ENCODE data around the gene ROPN1B. TPM values are rescaled to one million over a fixed set of nuclear protein-coding genes. Genes with fewer than 3 reads are reported as not detected.

The ROPN1B gene
- total and polyA plus RNA-seq, 2 experiments from 2014 or later, result not detected

DNA sequence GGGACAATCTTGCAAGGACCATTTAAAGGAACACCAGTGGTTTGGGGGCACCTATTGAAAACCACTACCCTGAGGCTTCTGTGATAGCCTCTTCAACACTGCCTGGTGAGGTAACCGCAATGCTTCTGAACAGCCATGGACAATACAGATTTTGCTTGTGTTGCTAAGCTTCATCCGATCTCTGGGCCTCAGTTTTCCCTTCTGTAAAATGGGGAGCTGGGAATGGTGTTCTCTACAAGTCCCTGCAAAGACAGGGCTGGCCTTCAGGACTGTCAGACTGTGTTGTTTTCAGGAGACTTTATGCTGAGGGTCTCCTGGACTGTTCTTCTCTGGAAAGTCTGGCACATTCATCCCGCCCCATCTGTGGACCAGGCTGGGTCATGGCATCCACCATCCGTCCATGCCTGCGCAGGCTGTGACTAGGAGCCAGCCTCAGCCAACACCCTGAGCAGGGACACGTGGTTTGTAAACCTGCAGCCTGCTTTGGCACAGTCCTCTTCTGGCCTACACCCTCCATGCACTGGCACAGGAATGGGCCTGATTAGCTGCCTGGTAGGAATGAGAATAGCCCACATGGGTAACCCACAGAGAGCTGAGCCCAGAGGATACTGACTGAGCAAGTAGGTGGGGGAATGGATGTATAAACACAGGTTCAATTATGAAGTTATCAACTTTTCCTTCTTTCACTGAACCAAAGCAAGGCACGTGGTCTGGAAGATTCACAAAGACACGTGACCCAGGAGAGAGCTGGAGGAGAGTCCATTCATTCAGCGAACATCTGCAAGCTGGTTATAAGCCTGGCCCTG, 55.3 kb downstream of the ROPN1B start:
- WGBS, 2 experiments (ENCODE audit: low coverage in 1 of 2, low lambda C conversion rate in 2 of 2, missing lambda C conversion rate in 2 of 2), result 82% methylated on average over 9 of the region's 9 CpGs
- in situ Hi-C loops (cut with MboI), result no loop called here
- no peaks in the 10 kb centered on the region for H3F3A ChIP-seq (ENCODE audit: insufficient read depth)

DNA sequence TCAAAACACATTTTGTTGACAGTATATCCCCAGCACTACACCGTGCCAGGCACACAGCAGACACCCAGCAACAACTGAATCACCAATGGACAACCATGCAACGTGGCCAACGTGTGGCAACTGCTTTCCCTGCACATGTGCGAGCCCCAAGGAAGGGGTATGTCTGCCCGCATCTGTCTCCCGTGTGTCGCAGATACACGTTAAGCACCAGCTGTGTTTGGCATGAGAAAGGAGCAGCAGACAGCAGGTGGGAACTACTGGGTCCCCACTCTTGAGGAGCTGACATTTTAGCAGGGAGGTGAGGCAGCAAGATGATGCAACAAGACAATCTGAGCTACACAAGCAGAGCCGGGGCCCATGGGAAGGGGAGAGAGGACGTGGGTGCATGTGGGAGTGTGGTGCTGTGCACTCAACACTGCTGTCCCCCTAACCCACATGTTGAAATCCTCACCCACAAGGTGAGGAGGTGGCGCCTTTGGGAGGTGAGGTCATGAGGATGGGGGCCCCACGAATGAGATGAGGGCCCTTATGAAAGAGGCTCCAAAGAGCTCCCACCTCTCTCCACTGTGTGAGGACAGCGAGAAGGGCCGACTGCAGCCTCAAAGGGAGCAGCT, 56.2 kb downstream of the ROPN1B start:
- no peaks in the 10 kb centered on the region for H3F3A ChIP-seq (ENCODE audit: insufficient read depth)
- H3K9me2 ChIP-seq (ENCODE audit: insufficient read depth), result no peaks in the 10 kb centered on the region
- no peaks in the 10 kb centered on the region for H3K36me3 ChIP-seq (ENCODE audit: low read depth)
- H3K27me3 ChIP-seq (replicated peaks; ENCODE audit: insufficient read depth), result no peaks in the 10 kb centered on the region
- no peaks in the 10 kb centered on the region for H3K4me1 ChIP-seq (ENCODE audit: insufficient read depth)
- no peak overlapping the region for H3K27ac ChIP-seq
- H2AFZ ChIP-seq, result no peak overlapping the region
- H3K9me3 ChIP-seq (ENCODE audit: low read depth), result no peaks in the 10 kb centered on the region
- TF ChIP-seq EZH2 (IDR thresholded peaks at IDR 0.05; ENCODE audit: insufficient read depth, poor library complexity, severe bottlenecking), result no peak
- TF ChIP-seq EZH2phosphoT487 (IDR thresholded peaks at IDR 0.05; ENCODE audit: insufficient read depth, low read depth), result no peak
- WGBS, 2 experiments (ENCODE audit: low coverage in 1 of 2, low lambda C conversion rate in 2 of 2, missing lambda C conversion rate in 2 of 2), result 71 to 72% methylated on average over 14 of the region's 14 CpGs
- no peak for DNase-seq
- H3K4me3 ChIP-seq, result no peak overlapping the region
- no peak overlapping the region for H3K4me2 ChIP-seq (ENCODE audit: unreplicated experiment)
- H3K79me2 ChIP-seq (ENCODE audit: insufficient read depth), result no peaks in the 10 kb centered on the region
- no peaks in the 10 kb centered on the region for H4K20me1 ChIP-seq (ENCODE audit: insufficient read depth)
- in situ Hi-C loops (cut with MboI), result no loop called here
- H3K9ac ChIP-seq, result no peak overlapping the region

More for the DNA sequence above, 55.3 kb downstream of the ROPN1B start:
- DNase-seq, result no peak
- no peak overlapping the region for H3K27ac ChIP-seq
- H3K4me1 ChIP-seq (ENCODE audit: insufficient read depth), result no peaks in the 10 kb centered on the region
- no peak overlapping the region for H3K4me2 ChIP-seq (ENCODE audit: unreplicated experiment)
- H3K4me3 ChIP-seq, result no peak overlapping the region
- H3K9me3 ChIP-seq (ENCODE audit: low read depth), result no peaks in the 10 kb centered on the region
- no peaks in the 10 kb centered on the region for H3K79me2 ChIP-seq (ENCODE audit: insufficient read depth)
- no peak overlapping the region for H3K9ac ChIP-seq
- no peaks in the 10 kb centered on the region for H3K27me3 ChIP-seq (replicated peaks; ENCODE audit: insufficient read depth)
- TF ChIP-seq EZH2phosphoT487 (IDR thresholded peaks at IDR 0.05; ENCODE audit: insufficient read depth, low read depth) (no peak), EZH2 (IDR thresholded peaks at IDR 0.05; ENCODE audit: insufficient read depth, poor library complexity, severe bottlenecking) (no peak)
- no peak overlapping the region for H2AFZ ChIP-seq
- no peaks in the 10 kb centered on the region for H3K36me3 ChIP-seq (ENCODE audit: low read depth)
- no peaks in the 10 kb centered on the region for H3K9me2 ChIP-seq (ENCODE audit: insufficient read depth)
- H4K20me1 ChIP-seq (ENCODE audit: insufficient read depth), result no peaks in the 10 kb centered on the region

DNA sequence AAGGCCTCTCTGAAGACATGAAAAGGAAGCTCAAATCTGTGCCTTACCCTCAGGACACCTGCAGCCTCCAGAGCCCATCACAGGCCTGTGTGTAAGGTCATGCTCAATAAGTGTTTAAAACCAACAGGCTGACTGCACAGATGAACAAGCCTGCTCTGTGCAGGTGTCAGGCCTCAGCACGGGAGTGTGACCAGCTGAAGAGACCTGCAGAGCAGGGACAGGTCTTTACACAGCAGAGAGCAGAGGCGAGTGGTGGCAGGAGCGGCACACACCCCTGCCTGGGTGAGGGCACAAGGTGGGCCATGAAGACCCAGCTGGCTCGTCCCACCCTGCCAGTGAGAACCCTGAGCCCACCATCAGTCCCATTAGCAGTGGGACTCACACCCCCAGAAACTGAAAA, 56.9 kb downstream of the ROPN1B start:
- in situ Hi-C loops (cut with MboI), result no loop called here
- Histone ChIP-seq H4K20me1 (ENCODE audit: insufficient read depth) (no peaks in the 10 kb centered on the region), H3K9me2 (ENCODE audit: insufficient read depth) (no peaks in the 10 kb centered on the region), H3K27ac (no peak overlapping the region), H3K9ac (no peak overlapping the region), H3K27me3 (replicated peaks; ENCODE audit: insufficient read depth) (no peaks in the 10 kb centered on the region), H2AFZ (no peak overlapping the region), H3K36me3 (ENCODE audit: low read depth) (no peaks in the 10 kb centered on the region), H3F3A (ENCODE audit: insufficient read depth) (no peaks in the 10 kb centered on the region), H3K4me3 (no peak overlapping the region), H3K79me2 (ENCODE audit: insufficient read depth) (no peaks in the 10 kb centered on the region), H3K4me2 (ENCODE audit: unreplicated experiment) (no peak overlapping the region), H3K9me3 (ENCODE audit: low read depth) (no peaks in the 10 kb centered on the region), H3K4me1 (ENCODE audit: insufficient read depth) (no peaks in the 10 kb centered on the region)
- no peak for DNase-seq
- TF ChIP-seq EZH2phosphoT487 (IDR thresholded peaks at IDR 0.05; ENCODE audit: insufficient read depth, low read depth) (no peak), EZH2 (IDR thresholded peaks at IDR 0.05; ENCODE audit: insufficient read depth, poor library complexity, severe bottlenecking) (no peak)
- WGBS, 2 experiments (ENCODE audit: low coverage in 1 of 2, low lambda C conversion rate in 2 of 2, missing lambda C conversion rate in 2 of 2), result 71 to 77% methylated on average over 4 of the region's 4 CpGs

DNA sequence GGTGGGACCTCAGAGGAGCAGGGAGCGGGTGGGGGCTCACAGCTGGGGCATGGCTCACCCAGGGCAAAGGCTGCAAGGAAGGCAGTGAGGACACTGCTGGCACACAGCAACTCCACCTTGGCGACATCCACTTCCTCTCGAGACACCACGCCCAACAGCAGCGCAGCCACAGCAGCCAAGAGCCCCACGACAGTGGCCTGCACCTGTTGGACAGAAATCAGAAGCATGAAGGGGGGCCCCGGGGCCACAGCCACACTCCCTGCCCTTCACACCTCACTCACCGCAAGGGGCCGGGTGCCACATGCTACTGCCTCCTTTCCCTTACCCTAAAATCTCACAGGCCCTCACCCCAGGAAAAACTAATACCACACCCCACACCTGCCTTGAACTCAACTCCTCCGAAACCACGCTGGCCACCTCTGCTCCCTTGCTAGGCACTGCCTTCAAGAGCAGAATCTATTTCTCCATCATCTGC, 57.3 kb downstream of the ROPN1B start:
- in situ Hi-C loops (cut with MboI), result no loop called here
- WGBS, 2 experiments (ENCODE audit: low coverage in 1 of 2, low lambda C conversion rate in 2 of 2, missing lambda C conversion rate in 2 of 2), result 92 to 94% methylated on average over 10 to 11 of the region's 11 CpGs

More for the DNA sequence above, 57.3 kb downstream of the ROPN1B start:
- Histone ChIP-seq H3K9me2 (ENCODE audit: insufficient read depth) (no peaks in the 10 kb centered on the region), H3K4me2 (ENCODE audit: unreplicated experiment) (no peak overlapping the region), H3K9ac (no peak overlapping the region), H4K20me1 (ENCODE audit: insufficient read depth) (no peaks in the 10 kb centered on the region), H2AFZ (no peak overlapping the region), H3K79me2 (ENCODE audit: insufficient read depth) (no peaks in the 10 kb centered on the region), H3K36me3 (ENCODE audit: low read depth) (no peaks in the 10 kb centered on the region), H3K27me3 (replicated peaks; ENCODE audit: insufficient read depth) (no peaks in the 10 kb centered on the region), H3K4me3 (no peak overlapping the region), H3F3A (ENCODE audit: insufficient read depth) (no peaks in the 10 kb centered on the region), H3K4me1 (ENCODE audit: insufficient read depth) (no peaks in the 10 kb centered on the region), H3K27ac (no peak overlapping the region), H3K9me3 (ENCODE audit: low read depth) (no peaks in the 10 kb centered on the region)
- no peak for DNase-seq
- TF ChIP-seq EZH2 (IDR thresholded peaks at IDR 0.05; ENCODE audit: insufficient read depth, poor library complexity, severe bottlenecking) (no peak), EZH2phosphoT487 (IDR thresholded peaks at IDR 0.05; ENCODE audit: insufficient read depth, low read depth) (no peak)
